Glutamatergic neuron (in vitro differentiated cells): ENCODE measurements around the gene SRP14. TPM values are rescaled to one million over a fixed set of nuclear protein-coding genes. Genes with fewer than 3 reads are reported as not detected.

ENCODE experiments used
- DNase-seq: peaks from one replicate; pipeline ENCODE4 v3.0.0; 2022
- H3K27ac Mint-ChIP-seq: one replicate; pipeline ENCODE4 v1.8.0; 2020; ENCODE audit warnings: mild to moderate bottlenecking, mixed read lengths, inconsistent platforms; ENCODE audit not compliant: unreplicated experiment
- H3K27me3 Mint-ChIP-seq: one replicate; pipeline ENCODE4 v1.8.0; 2020; ENCODE audit warnings: mild to moderate bottlenecking, moderate library complexity, mixed read lengths, inconsistent platforms; ENCODE audit not compliant: unreplicated experiment
- H3K36me3 Mint-ChIP-seq: one replicate; pipeline ENCODE4 v1.8.0; 2020; ENCODE audit warnings: mild to moderate bottlenecking, mixed read lengths, inconsistent platforms; ENCODE audit not compliant: unreplicated experiment
- H3K4me1 Mint-ChIP-seq: one replicate; pipeline ENCODE4 v1.8.0; 2020; ENCODE audit warnings: mild to moderate bottlenecking, low read depth, mixed read lengths, inconsistent platforms; ENCODE audit not compliant: unreplicated experiment
- H3K4me3 Mint-ChIP-seq: one replicate; pipeline ENCODE4 v1.8.0; 2020; ENCODE audit warnings: mild to moderate bottlenecking, mixed read lengths, inconsistent platforms; ENCODE audit not compliant: unreplicated experiment
- H3K9me3 Mint-ChIP-seq: one replicate; pipeline ENCODE4 v1.8.0; 2020; ENCODE audit warnings: mild to moderate bottlenecking, moderate library complexity, mixed read lengths, inconsistent platforms; ENCODE audit not compliant: unreplicated experiment
- total RNA-seq: library from RNA; stranded (reverse); fragmentation: NEBNext Ultra II Directional; extraction: Animal tissue kit (Norgen Biotek cat#: 25700); gene quantifications from one replicate; pipeline ENCODE4 v1.2.1, GENCODE V29; 2021; ENCODE audit not compliant: unreplicated experiment
- TF ChIP-seq, protein P1 (sequence below): fragments of 200-600 bp; sonication (generic); IDR thresholded peaks from one replicate; pipeline ENCODE4 v1.5.0; 2021; ENCODE audit not compliant: partially characterized antibody, unreplicated experiment

The SRP14 gene
- total RNA-seq, 1 donor from 2014 or later: 246 TPM

DNA sequence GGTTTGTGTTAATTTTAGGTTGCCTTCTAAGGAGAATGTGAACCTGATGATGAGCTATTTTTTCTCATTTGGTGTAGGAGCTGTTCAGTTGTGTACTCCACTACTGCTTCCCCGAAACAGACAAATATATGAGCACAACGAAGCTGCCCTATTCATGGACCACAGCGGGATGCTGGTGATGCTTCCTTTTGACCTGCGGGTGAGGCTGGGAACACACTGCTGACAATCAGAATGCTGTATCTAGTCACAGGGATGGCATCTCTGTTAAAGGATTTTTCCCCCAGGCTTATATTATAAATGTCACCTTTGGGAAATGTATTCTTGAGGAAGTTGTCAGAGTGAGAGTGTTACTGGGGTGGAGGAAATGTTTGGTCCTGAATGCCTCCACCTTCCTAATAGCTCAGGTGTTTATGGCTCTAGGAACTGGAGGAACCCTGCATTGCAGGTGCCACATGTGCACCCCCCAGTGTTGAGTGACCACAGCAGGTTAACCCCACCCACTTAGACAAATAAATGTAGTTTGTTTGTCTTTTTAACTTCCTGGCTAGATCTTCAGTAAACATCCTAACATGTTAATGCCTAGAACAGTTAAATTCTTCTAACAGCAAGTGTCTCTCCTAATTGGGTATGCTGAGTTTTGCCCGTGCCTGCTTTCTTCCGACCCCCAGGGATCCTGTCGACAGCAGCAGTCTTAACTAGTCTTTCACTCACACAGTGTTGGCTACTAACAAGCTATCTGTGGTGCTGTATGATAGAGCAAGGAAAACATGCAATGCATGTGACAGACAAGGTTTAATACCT is 35.7 kb downstream of the SRP14 start:
- Mint-ChIP-seq H3K4me3 (no peak overlapping the region), H3K36me3 (peaks cover 2% of the 10 kb centered on the region), H3K9me3 (no peaks in the 10 kb centered on the region), H3K27ac (no peak overlapping the region), H3K4me1 (no peaks in the 10 kb centered on the region), H3K27me3 (peaks cover under 1% of the 10 kb centered on the region)
- TF ChIP-seq, protein P1, sequence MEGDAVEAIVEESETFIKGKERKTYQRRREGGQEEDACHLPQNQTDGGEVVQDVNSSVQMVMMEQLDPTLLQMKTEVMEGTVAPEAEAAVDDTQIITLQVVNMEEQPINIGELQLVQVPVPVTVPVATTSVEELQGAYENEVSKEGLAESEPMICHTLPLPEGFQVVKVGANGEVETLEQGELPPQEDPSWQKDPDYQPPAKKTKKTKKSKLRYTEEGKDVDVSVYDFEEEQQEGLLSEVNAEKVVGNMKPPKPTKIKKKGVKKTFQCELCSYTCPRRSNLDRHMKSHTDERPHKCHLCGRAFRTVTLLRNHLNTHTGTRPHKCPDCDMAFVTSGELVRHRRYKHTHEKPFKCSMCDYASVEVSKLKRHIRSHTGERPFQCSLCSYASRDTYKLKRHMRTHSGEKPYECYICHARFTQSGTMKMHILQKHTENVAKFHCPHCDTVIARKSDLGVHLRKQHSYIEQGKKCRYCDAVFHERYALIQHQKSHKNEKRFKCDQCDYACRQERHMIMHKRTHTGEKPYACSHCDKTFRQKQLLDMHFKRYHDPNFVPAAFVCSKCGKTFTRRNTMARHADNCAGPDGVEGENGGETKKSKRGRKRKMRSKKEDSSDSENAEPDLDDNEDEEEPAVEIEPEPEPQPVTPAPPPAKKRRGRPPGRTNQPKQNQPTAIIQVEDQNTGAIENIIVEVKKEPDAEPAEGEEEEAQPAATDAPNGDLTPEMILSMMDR: no peak
- DNase-seq: no peak

DNA sequence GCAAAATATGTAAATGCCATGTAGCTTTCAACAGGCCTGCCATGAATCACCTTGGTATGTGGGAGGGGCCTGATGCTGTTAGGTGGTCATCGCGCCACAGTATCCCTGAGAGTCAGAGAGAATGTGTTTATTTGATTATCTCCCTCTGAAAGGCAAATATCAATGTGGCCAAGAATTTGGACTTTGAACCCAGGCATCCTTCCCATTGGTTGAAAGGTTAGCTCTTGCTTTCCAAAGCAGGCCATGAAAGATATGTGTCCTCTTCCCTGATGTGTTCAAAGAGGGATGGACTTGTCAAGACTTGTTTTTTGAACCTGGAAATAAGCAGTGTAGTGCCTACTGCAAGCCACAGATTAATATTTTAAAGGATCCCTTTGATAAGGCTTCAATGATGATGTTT is 36.7 kb downstream of the SRP14 start:
- TF ChIP-seq, protein P1: no peak
- Mint-ChIP-seq H3K4me3 (no peak overlapping the region), H3K27ac (no peak overlapping the region), H3K9me3 (no peaks in the 10 kb centered on the region), H3K4me1 (no peaks in the 10 kb centered on the region), H3K27me3 (no peaks in the 10 kb centered on the region), H3K36me3 (no peaks in the 10 kb centered on the region)
- DNase-seq: no peak

DNA sequence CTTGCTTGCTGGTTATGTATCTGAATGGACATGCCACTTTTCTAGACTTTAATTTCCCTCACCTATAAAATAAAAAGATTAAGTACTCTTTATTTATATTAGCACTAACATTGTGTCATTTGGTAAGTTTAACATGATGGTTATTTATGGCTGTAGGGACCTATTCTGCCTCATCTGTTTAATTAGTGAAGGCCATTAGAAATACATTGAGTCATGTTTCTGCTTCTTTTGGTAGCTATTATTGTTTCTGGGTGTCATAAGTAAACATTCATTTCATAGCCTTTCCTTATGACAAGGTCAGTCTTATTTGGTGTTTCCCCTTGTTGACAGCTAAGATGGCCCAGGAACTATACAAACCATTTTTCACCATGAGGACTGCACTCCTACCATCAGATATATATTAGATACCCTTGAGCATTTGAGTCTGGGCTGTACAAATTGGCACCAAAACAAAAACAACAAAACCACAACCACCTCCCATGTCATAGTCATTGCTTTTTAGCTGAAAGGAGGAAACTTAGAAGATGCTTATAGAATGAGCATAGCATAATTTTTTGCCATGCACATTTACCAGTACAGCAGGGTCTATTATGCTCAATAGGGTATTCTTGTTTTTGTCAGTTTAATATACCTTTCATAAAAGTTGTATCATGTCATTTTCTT is 39.3 kb downstream of the SRP14 start:
- no peaks in the 10 kb centered on the region for H3K27me3 Mint-ChIP-seq
- no peaks in the 10 kb centered on the region for H3K9me3 Mint-ChIP-seq
- TF ChIP-seq, protein P1: no peak

DNA sequence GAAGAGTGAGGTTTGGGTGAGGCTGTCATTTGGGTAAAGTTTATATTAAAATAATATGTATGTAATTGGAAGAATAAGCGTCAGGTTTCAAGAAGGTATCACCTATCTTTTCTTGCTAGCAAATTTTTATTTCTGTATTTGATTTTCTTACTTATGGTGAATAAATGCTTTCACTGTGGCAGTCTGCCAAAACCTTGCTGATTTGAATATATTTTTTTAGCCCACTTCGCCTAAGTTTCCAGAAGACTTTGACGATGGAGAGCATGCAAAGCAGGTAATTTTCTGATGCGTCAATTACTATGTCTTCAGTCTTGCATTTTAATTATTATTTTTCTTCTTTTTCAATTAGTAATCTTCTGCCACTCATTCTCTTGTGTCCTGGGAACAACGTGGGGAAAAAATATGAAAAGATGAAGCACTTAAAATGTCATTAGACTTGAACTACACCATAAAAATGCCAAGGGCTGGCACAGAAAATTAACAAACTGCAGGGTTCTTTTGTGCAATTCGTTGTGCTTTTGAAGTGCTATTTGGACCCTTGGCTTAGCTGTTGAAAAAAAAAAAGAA is 40.4 kb downstream of the SRP14 start:
- TF ChIP-seq, protein P1: no peak
- H3K27ac Mint-ChIP-seq: no peak overlapping the region
- H3K4me3 Mint-ChIP-seq: no peak overlapping the region
- H3K4me1 Mint-ChIP-seq: no peaks in the 10 kb centered on the region
- no peak for DNase-seq
- peaks cover 3% of the 10 kb centered on the region for H3K27me3 Mint-ChIP-seq
- H3K36me3 Mint-ChIP-seq: no peaks in the 10 kb centered on the region
- H3K9me3 Mint-ChIP-seq: peaks cover 2% of the 10 kb centered on the region

More for the DNA sequence above, 39.3 kb downstream of the SRP14 start:
- Mint-ChIP-seq H3K4me1 (no peaks in the 10 kb centered on the region), H3K36me3 (no peaks in the 10 kb centered on the region), H3K4me3 (no peak overlapping the region), H3K27ac (no peak overlapping the region)
- no peak for DNase-seq

DNA sequence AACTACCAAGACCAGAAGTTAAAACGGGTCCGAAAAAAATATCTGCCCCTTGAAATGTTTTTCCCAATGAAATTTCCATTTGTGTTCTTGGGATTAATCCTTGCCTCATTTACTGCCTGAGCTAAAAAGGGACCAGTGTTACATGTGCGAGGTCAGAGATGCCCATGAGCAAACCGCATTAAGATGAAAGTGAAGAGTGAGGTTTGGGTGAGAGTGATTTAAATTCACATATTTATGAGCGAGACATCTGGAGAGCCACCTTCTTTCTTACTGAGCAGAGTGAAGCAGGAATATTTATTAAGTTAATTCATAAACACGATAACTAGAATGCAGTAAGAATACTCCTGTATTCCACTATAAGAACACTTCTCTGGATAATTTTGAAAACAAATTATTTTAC is 41.3 kb downstream of the SRP14 start:
- no peak for DNase-seq
- peaks cover 2% of the 10 kb centered on the region for H3K9me3 Mint-ChIP-seq
- TF ChIP-seq, protein P1: no peak
- H3K27me3 Mint-ChIP-seq: peaks cover 3% of the 10 kb centered on the region
- H3K4me3 Mint-ChIP-seq: no peak overlapping the region
- H3K4me1 Mint-ChIP-seq: no peaks in the 10 kb centered on the region
- H3K36me3 Mint-ChIP-seq: no peaks in the 10 kb centered on the region
- no peak overlapping the region for H3K27ac Mint-ChIP-seq
